NCI-H748 treated with DMSO at 0.1 percent for 48 hours (cell line): ENCODE results near the gene CLEC11A.
A peak's percentile ranks its signal among the peaks of the same experiment; 100 is the strongest.

Experiments
- DNase-seq: peaks from one replicate; lab custom pipeline; 2025; lab: John Stamatoyannopoulos, UW

Gene CLEC11A

DNA sequence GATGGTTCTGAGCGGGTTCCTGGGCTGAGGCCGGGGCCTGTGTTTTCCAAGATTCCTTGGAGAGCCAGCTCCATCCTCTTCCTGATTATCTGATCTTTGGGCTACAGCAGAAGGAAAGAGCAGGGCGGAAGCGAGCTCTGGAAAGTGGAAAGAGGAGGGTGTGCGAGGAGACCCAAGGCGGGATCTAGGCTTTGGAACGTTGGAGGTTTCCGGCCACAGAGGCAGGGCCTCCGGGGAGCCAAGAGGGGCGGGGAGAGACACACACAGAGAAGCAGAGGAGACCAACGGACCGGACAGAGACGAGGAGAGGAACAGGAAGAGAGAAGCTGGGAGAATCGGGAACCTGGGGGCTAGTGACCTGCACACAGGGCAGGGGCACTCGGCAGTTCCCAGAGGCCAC is at the start of gene CLEC11A:
Gene CLEC11A (plus strand): TSS at position 296 of the 400 bp plus-strand sequence. CDS start 162 bp downstream, outside the sequence.
- DNase-seq = no peak

- DNase-seq = no peak
These were observed 46.5 kb upstream of the CLEC11A start for GRCh38 chr19:50676625-50677197.

GRCh38 chr19:50677636-50678035 is 45.5 kb upstream of the CLEC11A start:
- DNase-seq = no peak

GRCh38 chr19:50678323-50678722 is 44.8 kb upstream of the CLEC11A start:
- no peak for DNase-seq

DNA sequence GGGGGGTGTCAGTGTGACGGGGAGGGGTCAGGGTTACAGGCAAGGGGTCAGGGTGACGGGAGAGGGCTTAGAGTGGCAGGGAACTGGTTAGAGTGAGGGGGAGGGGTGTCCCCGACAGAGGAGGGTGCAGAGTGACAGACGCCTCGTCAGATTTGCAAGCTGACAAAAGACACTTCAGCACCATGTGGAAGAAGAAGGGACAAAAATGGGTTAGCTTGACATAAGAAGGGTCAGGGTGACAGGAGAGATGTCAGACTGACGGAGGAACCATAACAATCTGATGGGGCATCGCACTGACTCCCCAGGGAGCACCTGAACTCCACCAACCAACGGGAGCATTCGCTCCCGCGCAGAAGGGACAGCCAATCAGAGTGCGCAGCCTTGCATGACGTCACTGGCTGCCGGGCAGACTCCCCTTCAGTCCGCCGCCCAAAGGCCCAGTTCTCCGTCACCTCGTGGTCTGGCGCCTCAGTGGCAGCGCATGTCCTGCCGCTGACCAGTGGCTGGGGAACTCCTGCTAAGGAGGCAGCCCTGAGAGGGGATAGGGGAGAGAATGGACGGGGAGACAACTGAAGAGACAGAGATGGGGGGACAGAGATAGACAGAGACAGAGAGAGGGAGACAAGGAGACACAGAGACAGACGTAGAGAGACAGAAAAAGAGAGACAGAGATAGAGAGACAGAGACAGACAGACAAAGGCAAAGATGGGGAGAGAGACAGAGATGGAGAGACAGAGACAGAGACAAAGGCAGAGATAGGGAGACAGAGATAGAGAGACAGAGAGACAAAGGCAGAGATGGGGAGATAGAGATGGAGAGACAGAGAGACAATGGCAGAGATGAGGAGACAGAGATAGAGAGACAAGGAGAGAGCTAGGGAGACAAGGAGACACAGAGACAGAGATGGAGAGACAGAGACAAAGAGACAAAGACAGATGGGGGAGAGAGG is 43.7 kb upstream of the CLEC11A start:
- peak; percentile 25 for DNase-seq

- no peak for DNase-seq
These were observed 36.7 kb upstream of the CLEC11A start for GRCh38 chr19:50686310-50687032.

DNA sequence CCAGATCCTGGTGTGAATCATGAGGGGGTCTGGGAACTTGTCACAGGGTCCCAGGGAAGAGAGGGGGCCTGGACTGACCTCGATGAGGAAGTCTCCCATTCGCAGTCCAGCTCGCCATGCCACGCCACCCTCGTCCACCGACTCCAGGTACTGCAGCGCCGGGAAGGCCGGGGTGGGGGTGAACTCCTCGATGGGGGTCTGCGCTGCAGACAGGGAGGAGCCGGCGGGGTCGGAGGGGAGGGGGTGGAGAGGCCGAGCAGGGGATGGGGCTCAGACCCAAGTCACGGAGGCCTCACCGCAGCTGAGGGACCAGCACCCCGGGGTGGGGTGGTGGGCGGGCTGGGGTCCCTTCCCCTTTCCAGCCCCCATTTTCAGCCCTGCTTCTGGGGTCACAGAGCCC is 34.4 kb upstream of the CLEC11A start:
- no peak for DNase-seq

DNA sequence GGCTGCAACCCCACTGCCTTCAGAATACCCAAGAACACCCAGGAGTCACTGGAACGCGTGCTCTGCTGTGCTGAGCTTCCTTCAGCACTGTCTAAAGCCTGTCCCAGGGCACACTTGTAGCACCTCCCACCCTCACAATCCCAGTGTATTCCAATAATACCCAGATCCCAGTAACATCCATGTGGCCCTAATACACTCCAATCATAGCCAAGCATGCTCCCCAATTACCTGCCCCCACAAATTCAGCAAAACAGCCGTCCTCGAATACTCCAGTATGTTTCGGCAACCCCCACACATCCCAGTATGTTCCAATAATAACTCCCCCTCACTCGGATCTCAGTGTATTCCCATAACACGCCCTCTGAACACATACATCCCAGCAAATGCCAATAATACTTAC is 32.7 kb upstream of the CLEC11A start:
- no peak for DNase-seq

- DNase-seq = no peak
These were observed 29.8 kb upstream of the CLEC11A start for GRCh38 chr19:50693064-50693975.

GRCh38 chr19:50694815-50695145 is 28.4 kb upstream of the CLEC11A start:
- DNase-seq = no peak

- peak; percentile 31 for DNase-seq
These were observed 27.7 kb upstream of the CLEC11A start for GRCh38 chr19:50695251-50696093.

DNA sequence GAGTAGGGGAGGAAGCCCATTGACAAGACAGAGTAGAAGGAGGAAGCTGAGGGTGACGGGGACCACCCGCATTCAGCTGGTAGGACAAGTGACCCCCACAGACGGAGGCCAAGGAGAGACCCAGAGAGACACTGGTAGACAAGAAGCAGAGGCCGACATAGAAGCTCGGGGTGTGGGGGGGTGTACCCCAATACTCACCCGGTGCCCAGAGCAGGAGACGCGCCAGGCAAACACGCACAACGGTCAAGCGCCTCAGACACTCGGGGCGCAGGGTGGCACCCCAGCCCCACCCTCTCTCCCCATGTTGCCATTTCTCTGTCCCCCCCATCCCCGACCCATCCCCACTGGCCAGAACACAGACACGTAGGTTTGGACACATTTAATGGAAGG is 27.1 kb upstream of the CLEC11A start:
- DNase-seq = no peak

DNA sequence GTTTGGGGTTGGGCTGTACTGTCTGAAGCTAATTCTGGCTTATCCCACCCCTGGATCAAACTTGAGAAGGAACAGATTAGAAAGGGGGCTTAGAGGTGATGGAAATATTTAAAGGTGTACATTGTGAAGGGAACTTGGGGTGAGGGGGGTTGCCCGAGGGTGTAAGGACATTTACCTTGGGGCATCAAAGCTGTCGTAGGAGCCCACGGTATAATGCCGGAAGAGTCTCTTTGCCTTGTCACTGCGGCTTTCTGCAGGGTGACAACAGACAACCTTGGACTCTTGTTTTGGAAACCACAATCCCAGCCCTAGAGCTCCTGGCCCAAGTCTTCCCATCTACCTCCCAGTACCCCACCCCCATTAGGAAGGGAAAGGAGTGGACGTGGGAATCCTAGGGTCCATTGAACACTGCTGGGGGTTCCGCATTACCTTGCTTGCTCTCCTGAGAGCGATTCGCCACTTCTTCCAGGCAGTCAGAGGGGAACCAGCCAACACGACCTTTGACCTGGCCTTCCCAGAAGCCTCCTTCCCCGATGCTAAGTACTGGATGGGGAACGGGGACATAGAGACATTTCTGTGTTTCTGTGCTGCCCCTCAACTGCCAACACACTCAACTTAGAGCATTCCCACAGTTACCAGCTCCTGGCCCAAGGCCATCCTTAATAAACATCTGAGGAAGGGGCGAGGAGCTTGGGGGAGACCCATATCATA is 25.6 kb upstream of the CLEC11A start:
- no peak for DNase-seq

GRCh38 chr19:50701367-50701985 is 21.7 kb upstream of the CLEC11A start:
- no peak for DNase-seq

GRCh38 chr19:50702158-50702870 is 20.9 kb upstream of the CLEC11A start:
- DNase-seq = no peak

DNA sequence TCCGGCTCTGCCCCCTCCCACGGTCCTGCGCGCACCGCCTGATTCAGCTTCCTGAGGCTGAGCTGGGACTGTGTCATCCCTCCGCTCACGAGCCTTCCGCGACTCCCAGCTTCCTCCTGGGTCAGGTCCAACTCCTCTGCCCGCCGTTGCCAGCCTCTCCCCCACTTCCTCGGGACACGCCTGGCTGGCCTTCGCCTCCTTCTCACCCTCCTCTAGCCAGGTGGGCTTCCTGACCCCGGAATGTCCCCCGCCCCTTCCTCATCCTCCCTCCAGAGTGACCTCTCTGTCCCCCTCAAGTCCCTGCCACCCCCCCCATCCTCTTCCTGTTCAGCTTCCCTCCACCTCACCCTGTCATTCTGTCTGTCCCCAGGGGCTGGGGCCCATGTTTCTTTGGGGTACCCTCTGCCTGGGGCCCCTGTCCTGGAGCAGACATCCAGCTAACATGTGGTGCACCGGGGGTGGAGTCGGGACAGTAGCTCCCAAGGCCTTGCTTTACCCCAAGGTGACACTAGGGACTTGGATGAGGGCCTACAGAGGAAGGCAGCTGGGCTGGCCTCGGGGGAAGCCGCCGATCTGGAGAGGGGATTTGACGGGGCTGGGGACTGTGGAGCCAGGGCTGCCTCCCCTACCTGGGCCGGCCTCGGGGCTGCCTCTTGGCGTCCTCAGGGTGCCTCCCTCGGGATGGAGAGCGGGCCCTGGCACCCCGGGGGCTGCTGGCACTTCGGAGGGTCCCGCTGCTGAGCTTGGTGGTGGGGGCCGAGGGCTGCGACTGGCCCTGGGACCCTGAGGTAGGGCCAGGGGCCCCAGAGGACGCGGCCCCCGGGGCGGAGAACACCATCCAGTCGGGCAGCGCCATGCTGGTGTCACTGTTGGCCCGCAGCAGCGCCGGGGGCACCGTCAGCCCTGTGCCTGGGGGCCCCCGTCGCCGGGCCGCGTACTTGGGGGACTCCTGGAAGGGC is 20.0 kb upstream of the CLEC11A start:
- no peak for DNase-seq

GRCh38 chr19:50703915-50704796 is 19.0 kb upstream of the CLEC11A start:
- DNase-seq = peak; percentile 48
